Thoracic aorta (tissue), 2 donors: ENCODE data around the gene PIK3C2G. TPM values are rescaled to one million over a fixed set of nuclear protein-coding genes. Genes with fewer than 3 reads are reported as not detected.

Source experiments
- ATAC-seq: fragments of 150-250 bp; one replicate; pipeline ENCODE4 v1.8.0; 2017; ENCODE audit warnings: low read depth; ENCODE audit not compliant: insufficient number of reproducible peaks, low FRiP score
- DNase-seq: peaks from one replicate; pipeline ENCODE4 v3.0.0-alpha.2; 2020; ENCODE audit warnings: low spot score
- H3K27ac ChIP-seq, 2 donors: fragments of 200-600 bp; sonication (generic); 1 replicate in 1 of 2; 2 replicates in 1 of 2; pipeline ENCODE4 v1.5.1; 2016; ENCODE audit warnings: mild to moderate bottlenecking in 2 of 2, moderate library complexity in 2 of 2
- H3K27me3 ChIP-seq: fragments of 200-600 bp; sonication (generic); replicated peaks from 2 replicates; pipeline ENCODE4 v1.6.0; 2016; ENCODE audit warnings: mild to moderate bottlenecking; ENCODE audit not compliant: insufficient read depth
- H3K36me3 ChIP-seq: fragments of 200-600 bp; sonication (generic); one replicate; pipeline ENCODE4 v1.5.1; 2016
- H3K4me1 ChIP-seq, 2 donors: fragments of 200-600 bp; sonication (generic); 1 replicate in 1 of 2; 2 replicates in 1 of 2; pipeline versions ENCODE4 v1.5.1 to v1.6.0; 2016; ENCODE audit warnings: low read depth in 2 of 2, mild to moderate bottlenecking in 1 of 2; ENCODE audit not compliant: control insufficient read depth in 1 of 2
- H3K4me3 ChIP-seq: fragments of 200-600 bp; sonication (generic); 2 replicates; pipeline ENCODE4 v1.5.1; 2016; ENCODE audit warnings: mild to moderate bottlenecking
- H3K9me3 ChIP-seq: fragments of 200-600 bp; sonication (generic); 2 replicates; pipeline ENCODE4 v1.5.1; 2016
- total RNA-seq, 2 donors: library from RNA; depleted of rRNA; stranded (reverse); fragments of >200 nt; gene quantifications; one replicate each; pipeline versions ENCODE4 v1.1.0 to v1.2.3, GENCODE V29; 2016
- TF ChIP-seq, protein P1 (sequence below): fragments of 200-600 bp; sonication (generic); IDR thresholded peaks from one replicate; pipeline ENCODE4 v1.5.1; 2019; ENCODE audit warnings: antibody characterized with exemption

The PIK3C2G gene
- total RNA-seq, 2 donors from 2014 or later, result not detected

GRCh38 chr12:18339633-18340032 is 78.3 kb downstream of the PIK3C2G start:
- ATAC-seq, result no peak
- no peak for DNase-seq
- H3K9me3 ChIP-seq, result no peaks in the 10 kb centered on the region
- no peaks in the 10 kb centered on the region for H3K4me1 ChIP-seq
- no peaks in the 10 kb centered on the region for H3K36me3 ChIP-seq
- no peak overlapping the region for H3K27ac ChIP-seq
- no peaks in the 10 kb centered on the region for H3K27me3 ChIP-seq
- TF ChIP-seq, protein P1, sequence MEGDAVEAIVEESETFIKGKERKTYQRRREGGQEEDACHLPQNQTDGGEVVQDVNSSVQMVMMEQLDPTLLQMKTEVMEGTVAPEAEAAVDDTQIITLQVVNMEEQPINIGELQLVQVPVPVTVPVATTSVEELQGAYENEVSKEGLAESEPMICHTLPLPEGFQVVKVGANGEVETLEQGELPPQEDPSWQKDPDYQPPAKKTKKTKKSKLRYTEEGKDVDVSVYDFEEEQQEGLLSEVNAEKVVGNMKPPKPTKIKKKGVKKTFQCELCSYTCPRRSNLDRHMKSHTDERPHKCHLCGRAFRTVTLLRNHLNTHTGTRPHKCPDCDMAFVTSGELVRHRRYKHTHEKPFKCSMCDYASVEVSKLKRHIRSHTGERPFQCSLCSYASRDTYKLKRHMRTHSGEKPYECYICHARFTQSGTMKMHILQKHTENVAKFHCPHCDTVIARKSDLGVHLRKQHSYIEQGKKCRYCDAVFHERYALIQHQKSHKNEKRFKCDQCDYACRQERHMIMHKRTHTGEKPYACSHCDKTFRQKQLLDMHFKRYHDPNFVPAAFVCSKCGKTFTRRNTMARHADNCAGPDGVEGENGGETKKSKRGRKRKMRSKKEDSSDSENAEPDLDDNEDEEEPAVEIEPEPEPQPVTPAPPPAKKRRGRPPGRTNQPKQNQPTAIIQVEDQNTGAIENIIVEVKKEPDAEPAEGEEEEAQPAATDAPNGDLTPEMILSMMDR, result no peak
- H3K4me3 ChIP-seq, result no peak overlapping the region

DNA sequence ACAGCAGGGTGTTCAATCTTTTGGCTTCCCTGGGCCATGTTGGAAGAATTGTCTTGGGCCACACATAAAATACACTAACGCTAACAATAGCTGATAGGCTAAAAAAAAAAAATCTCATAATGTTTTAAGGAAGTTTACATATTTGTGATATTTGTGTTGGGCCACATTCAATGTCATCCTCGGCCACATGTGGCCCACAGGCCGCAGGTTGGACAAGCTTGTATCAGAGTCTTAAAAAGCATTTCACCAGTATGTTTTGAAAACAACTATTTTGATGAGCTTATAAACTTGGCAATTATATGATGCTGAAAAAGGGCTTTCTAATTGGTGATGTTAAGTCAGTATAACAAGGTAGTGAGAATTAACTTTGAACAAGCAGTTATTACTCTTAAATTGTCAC is 78.9 kb downstream of the PIK3C2G start:
- no peak for ATAC-seq
- no peak overlapping the region for H3K4me3 ChIP-seq
- no peak overlapping the region for H3K27ac ChIP-seq
- H3K27me3 ChIP-seq, result no peaks in the 10 kb centered on the region
- no peaks in the 10 kb centered on the region for H3K36me3 ChIP-seq
- H3K4me1 ChIP-seq, result no peaks in the 10 kb centered on the region
- DNase-seq, result no peak
- TF ChIP-seq, protein P1, result no peak
- H3K9me3 ChIP-seq, result no peaks in the 10 kb centered on the region

DNA sequence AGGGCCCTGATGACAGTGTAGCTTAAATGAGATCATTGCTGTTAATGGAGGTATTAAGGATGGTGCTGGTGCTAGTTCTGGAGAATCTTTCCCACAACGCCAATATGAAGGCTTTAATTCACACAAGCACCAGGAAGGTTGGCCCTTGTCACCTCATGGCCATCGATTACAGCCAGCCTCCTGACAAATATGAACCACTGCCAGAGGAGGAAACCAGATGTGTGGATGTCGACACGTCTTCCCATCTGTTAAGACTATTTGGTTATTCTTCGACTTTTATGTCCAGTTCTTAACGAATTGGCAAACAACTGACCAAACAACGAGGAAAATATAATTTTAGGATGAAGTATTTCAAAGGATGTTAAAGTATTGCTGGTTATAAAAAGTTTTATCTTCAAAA is 79.5 kb downstream of the PIK3C2G start:
- Histone ChIP-seq H3K27ac (no peak overlapping the region), H3K27me3 (no peaks in the 10 kb centered on the region), H3K36me3 (no peaks in the 10 kb centered on the region), H3K9me3 (no peaks in the 10 kb centered on the region), H3K4me1 (no peaks in the 10 kb centered on the region), H3K4me3 (no peak overlapping the region)
- TF ChIP-seq, protein P1, result no peak
- ATAC-seq (no peak), DNase-seq (no peak)

DNA sequence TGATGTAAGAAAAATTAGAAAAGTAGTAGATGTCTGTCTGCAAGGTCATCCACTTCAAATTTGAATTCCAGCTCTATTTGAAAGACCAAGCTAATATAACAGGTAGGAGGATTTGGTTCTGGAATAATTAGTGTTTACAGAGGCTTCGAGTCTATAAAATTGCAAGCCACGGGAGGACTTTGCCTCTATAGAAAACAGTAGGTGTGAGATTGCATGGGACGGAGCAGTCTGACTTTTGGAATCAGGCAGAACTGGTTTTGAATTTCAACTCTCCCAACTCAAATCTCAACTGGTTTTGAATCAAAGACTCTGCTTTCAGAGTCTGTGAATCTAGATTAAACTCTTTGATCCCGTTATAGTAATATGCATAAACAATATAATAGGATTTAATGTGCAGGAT is 82.4 kb downstream of the PIK3C2G start:
- ATAC-seq (no peak), DNase-seq (no peak)
- Histone ChIP-seq H3K9me3 (no peaks in the 10 kb centered on the region), H3K27me3 (no peaks in the 10 kb centered on the region), H3K4me3 (no peak overlapping the region), H3K27ac (no peak overlapping the region), H3K36me3 (no peaks in the 10 kb centered on the region), H3K4me1 (no peaks in the 10 kb centered on the region)
- TF ChIP-seq, protein P1, result no peak

GRCh38 chr12:18345021-18345735 is 83.9 kb downstream of the PIK3C2G start:
- ATAC-seq (no peak), DNase-seq (no peak)
- TF ChIP-seq, protein P1, result no peak
- H3K4me1 ChIP-seq, result no peaks in the 10 kb centered on the region
- H3K27me3 ChIP-seq, result no peaks in the 10 kb centered on the region
- no peak overlapping the region for H3K4me3 ChIP-seq
- no peak overlapping the region for H3K27ac ChIP-seq
- H3K9me3 ChIP-seq, result no peaks in the 10 kb centered on the region
- H3K36me3 ChIP-seq, result no peaks in the 10 kb centered on the region
